PFSK-1 (cell line): Measurements from ENCODE around the gene KDM6A.

Source experiments
- POLR2AphosphoS5 ChIP-seq: IDR thresholded peaks from 2 replicates; pipeline ENCODE4 v1.6.1; 2012; ENCODE audit warnings: low read depth, mild to moderate bottlenecking, control low read depth, low read length, moderate library complexity
- TAF1 ChIP-seq: IDR thresholded peaks from 2 replicates; pipeline ENCODE4 v1.6.1; 2012; ENCODE audit warnings: low read length, control low read depth, borderline replicate concordance; ENCODE audit not compliant: insufficient read depth

DNA sequence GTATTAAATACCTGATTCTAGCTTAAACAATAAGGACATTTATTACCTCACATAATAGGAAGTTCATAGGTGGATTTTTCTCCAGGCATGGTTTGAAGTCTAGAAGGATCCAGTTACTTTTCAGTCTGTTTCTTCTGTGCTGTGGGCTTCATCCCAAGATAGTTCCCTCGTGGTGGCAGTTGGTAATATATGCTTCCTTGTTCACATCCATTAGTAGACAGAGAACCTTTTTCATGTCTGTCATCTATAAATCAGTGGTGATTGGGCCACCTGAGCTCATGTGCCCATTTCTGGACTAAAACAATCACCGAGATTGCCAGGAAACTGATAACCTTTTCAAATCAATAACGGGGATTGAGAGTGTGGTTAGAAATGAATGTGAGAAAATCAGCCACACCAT, 97.7 kb downstream of the KDM6A start:
- TF ChIP-seq POLR2AphosphoS5 (no peak), TAF1 (no peak)
